ENCODE results near the gene MTCH1. TPM values are rescaled to one million over a fixed set of nuclear protein-coding genes. Genes with fewer than 3 reads are reported as not detected.
"Not testable (repeated sequence)": the region's sequence is repeated elsewhere in the genome, so short reads cannot be mapped to it uniquely, and the experiment has no call there.

MTCH1 gene
- total and polyA plus RNA-seq, 2 experiments from 2014 or later, result 108 to 271 TPM

GRCh38 chr6:36940027-36940426 lies 46.0 kb downstream of the MTCH1 start (continued):
- no peak for TF ChIP-seq ZNF462 (CRISPR knock-in tag; IDR thresholded peaks at IDR 0.05)
- TF ChIP-seq CREB1 (CRISPR knock-in tag; IDR thresholded peaks at IDR 0.05; ENCODE audit: low read depth), result no peak

- not testable (repeated sequence) for H3K79me2 ChIP-seq (replicated peaks; ENCODE audit: insufficient read depth); H3K9me3 Mint-ChIP-seq; H3K9me2 ChIP-seq (ENCODE audit: insufficient read depth); H4K20me1 ChIP-seq (replicated peaks; ENCODE audit: insufficient read depth); H3K4me3 Mint-ChIP-seq; H3K36me3 ChIP-seq (ENCODE audit: insufficient read depth); H3F3A ChIP-seq (replicated peaks; ENCODE audit: low read depth); H3K4me2 ChIP-seq; H3K27me3 ChIP-seq (ENCODE audit: insufficient read depth); H3K4me3 ChIP-seq; H2AFZ ChIP-seq; H3K36me3 Mint-ChIP-seq (ENCODE audit: low read depth); ATAC-seq; DNase-seq (ENCODE audit: low spot score); H3K4me1 Mint-ChIP-seq; H3K27ac ChIP-seq (ENCODE audit: low read depth); H3K27ac Mint-ChIP-seq; H3K4me1 ChIP-seq (ENCODE audit: insufficient read depth)
- peaks cover 11% of the 10 kb centered on the region for H3K27me3 Mint-ChIP-seq (ENCODE audit: insufficient read depth, low read depth, poor library complexity)
These were observed 47.0 kb downstream of the MTCH1 start for GRCh38 chr6:36939005-36939404.

- Mint-ChIP-seq H3K9me3 (peaks cover 10% of the 10 kb centered on the region), H3K27ac (no peak overlapping the region), H3K4me1 (no peaks in the 10 kb centered on the region; the same call in 2 of the 3 replicates), H3K27me3 (ENCODE audit: insufficient read depth, low read depth, poor library complexity) (peaks cover 11% of the 10 kb centered on the region), H3K36me3 (ENCODE audit: low read depth) (peaks cover 4% of the 10 kb centered on the region; the same call in 2 of the 3 replicates), H3K4me3 (no peak overlapping the region)
- no peaks in the 10 kb centered on the region for H3K36me3 ChIP-seq (ENCODE audit: insufficient read depth)
- no peak overlapping the region for H3K27ac ChIP-seq (ENCODE audit: low read depth)
- 0 out of 2 replicates have a peak, but pooled peaks cover 3% of the 10 kb centered on the region for H3K4me1 ChIP-seq (ENCODE audit: insufficient read depth)
- ATAC-seq, result no peak
- H3K27me3 ChIP-seq (ENCODE audit: insufficient read depth), result no peaks in the 10 kb centered on the region
- H3F3A ChIP-seq (replicated peaks; ENCODE audit: low read depth), result no peaks in the 10 kb centered on the region
- no peak overlapping the region for H3K4me2 ChIP-seq
- no peak overlapping the region for H2AFZ ChIP-seq
- no peak for DNase-seq (ENCODE audit: low spot score)
- H3K79me2 ChIP-seq (replicated peaks; ENCODE audit: insufficient read depth), result no peaks in the 10 kb centered on the region
- H4K20me1 ChIP-seq (replicated peaks; ENCODE audit: insufficient read depth), result no peaks in the 10 kb centered on the region
- H3K9me2 ChIP-seq (ENCODE audit: insufficient read depth), result no peaks in the 10 kb centered on the region
- no peak overlapping the region for H3K4me3 ChIP-seq
- no peak for TF ChIP-seq REST (IDR thresholded peaks at IDR 0.05; ENCODE audit: unreplicated experiment)
These were observed 47.5 kb downstream of the MTCH1 start for GRCh38 chr6:36938536-36938935.
